Activated CD8-positive, alpha-beta memory T cell treated with anti-CD3 and anti-CD28 coated beads, Interleukin-2, amount 10 ng/mL, durations not matched to agents 7 days and 5 days (primary cell): Measurements from ENCODE around the gene ANLN. TPM values are rescaled to one million over a fixed set of nuclear protein-coding genes. Genes with fewer than 3 reads are reported as not detected.
"Not testable (repeated sequence)": the region's sequence is repeated elsewhere in the genome, so short reads cannot be mapped to it uniquely, and the experiment has no call there.

Experiments
- ATAC-seq: fragments of 150-1000 bp; cut with Tn5 transposase; one replicate; pipeline ENCODE4 v1.10.0; 2021; ENCODE audit warnings: moderate library complexity
- CTCF ChIA-PET: fragments of 350-600 bp; sonication (Branson Sonifier 250); formaldehyde crosslinking; loops from one replicate; lab custom pipeline; 2021; ENCODE audit warnings: antibody characterized with exemption; lab: Charles Lee
- DNase-seq: peaks from one replicate; pipeline ENCODE4 v3.0.0-alpha.2; 2020
- H3K27ac Mint-ChIP-seq: one replicate; pipeline ENCODE4 v1.8.0; 2021; ENCODE audit warnings: mild to moderate bottlenecking, mixed read lengths
- H3K27me3 Mint-ChIP-seq: one replicate; pipeline ENCODE4 v1.8.0; 2021; ENCODE audit warnings: mixed read lengths
- H3K36me3 Mint-ChIP-seq: one replicate; pipeline ENCODE4 v1.8.0; 2021; ENCODE audit warnings: mild to moderate bottlenecking, mixed read lengths
- H3K4me1 Mint-ChIP-seq: one replicate; pipeline ENCODE4 v1.8.0; 2021; ENCODE audit warnings: mixed read lengths
- H3K4me3 Mint-ChIP-seq: one replicate; pipeline ENCODE4 v1.8.0; 2021; ENCODE audit warnings: mild to moderate bottlenecking, moderate library complexity, mixed read lengths
- H3K9me3 Mint-ChIP-seq: one replicate; pipeline ENCODE4 v1.8.0; 2022; ENCODE audit warnings: low read depth, mixed read lengths
- total RNA-seq, 2 experiments: library from RNA; stranded (reverse); gene quantifications; one replicate each; pipeline ENCODE4 v1.2.3, GENCODE V29; 2021

ANLN gene
- total RNA-seq, 2 experiments from 2014 or later, result 75.2 to 98.8 TPM

- no peaks in the 10 kb centered on the region for H3K9me3 Mint-ChIP-seq
- peaks cover 2% of the 10 kb centered on the region for H3K4me1 Mint-ChIP-seq
- peaks cover 14% of the 10 kb centered on the region for H3K27me3 Mint-ChIP-seq
- H3K4me3 Mint-ChIP-seq, result no peak overlapping the region
- CTCF ChIA-PET, result interaction anchor here (0.9 to 1.3 kb wide), 3 partner anchors 202 to 884 kb away, joined by 3 to 4 read pairs (median 3); no protein-coding TSS in a partner anchor
- no peak for DNase-seq
- ATAC-seq, result no peak
- no peaks in the 10 kb centered on the region for H3K36me3 Mint-ChIP-seq
- no peak overlapping the region for H3K27ac Mint-ChIP-seq
Measured at GRCh38 chr7:36468370-36469101, 78.9 kb downstream of the ANLN start.

GRCh38 chr7:36469236-36469635, 79.6 kb downstream of the ANLN start:
- CTCF ChIA-PET, result interaction anchor here (0.7 to 1.3 kb wide), 5 partner anchors 18 to 883 kb away, joined by 3 to 4 read pairs (median 3); no protein-coding TSS in a partner anchor
- DNase-seq, result no peak
- Mint-ChIP-seq H3K36me3 (no peaks in the 10 kb centered on the region), H3K9me3 (no peaks in the 10 kb centered on the region), H3K27me3 (peaks cover 10% of the 10 kb centered on the region), H3K4me3 (no peak overlapping the region), H3K27ac (no peak overlapping the region), H3K4me1 (peaks cover 8% of the 10 kb centered on the region)
- no peak for ATAC-seq

GRCh38 chr7:36472141-36472729, 82.6 kb downstream of the ANLN start:
- Mint-ChIP-seq H3K9me3 (no peaks in the 10 kb centered on the region), H3K27ac (no peak overlapping the region), H3K27me3 (no peaks in the 10 kb centered on the region), H3K4me1 (peaks cover 19% of the 10 kb centered on the region), H3K4me3 (no peak overlapping the region), H3K36me3 (no peaks in the 10 kb centered on the region)
- CTCF ChIA-PET, result interaction anchor here (1.0 to 3.7 kb wide), 6 partner anchors 11 to 728 kb away, joined by 3 to 16 read pairs (median 4); no protein-coding TSS in a partner anchor
- DNase-seq (no peak), ATAC-seq (no peak)

GRCh38 chr7:36473454-36474282, 84.0 kb downstream of the ANLN start:
- no peaks in the 10 kb centered on the region for H3K36me3 Mint-ChIP-seq
- CTCF ChIA-PET, result interaction anchor here (1.1 to 3.7 kb wide), 9 partner anchors 13 to 727 kb away, joined by 3 to 17 read pairs (median 4); no protein-coding TSS in a partner anchor
- H3K4me3 Mint-ChIP-seq, result no peak overlapping the region
- peaks cover 19% of the 10 kb centered on the region for H3K4me1 Mint-ChIP-seq
- no peaks in the 10 kb centered on the region for H3K27me3 Mint-ChIP-seq
- no peak overlapping the region for H3K27ac Mint-ChIP-seq
- peak; percentile 52 for ATAC-seq
- DNase-seq, result peak; percentile 51
- no peaks in the 10 kb centered on the region for H3K9me3 Mint-ChIP-seq

GRCh38 chr7:36474283-36475010, 84.8 kb downstream of the ANLN start:
- CTCF ChIA-PET, result interaction anchor here (0.5 to 3.7 kb wide), 12 partner anchors 11 to 879 kb away, joined by 3 to 17 read pairs (median 4); no protein-coding TSS in a partner anchor
- Mint-ChIP-seq H3K9me3 (peaks cover 2% of the 10 kb centered on the region), H3K27ac (no peak overlapping the region), H3K4me1 (peaks cover 19% of the 10 kb centered on the region), H3K4me3 (no peak overlapping the region), H3K36me3 (peaks cover 5% of the 10 kb centered on the region), H3K27me3 (no peaks in the 10 kb centered on the region)
- ATAC-seq (peak; percentile 57), DNase-seq (peak; percentile 43)

- peaks cover 5% of the 10 kb centered on the region for H3K36me3 Mint-ChIP-seq
- CTCF ChIA-PET, result interaction anchor here (0.5 to 3.7 kb wide), 9 partner anchors 11 to 878 kb away, joined by 3 to 17 read pairs (median 4); no protein-coding TSS in a partner anchor
- no peaks in the 10 kb centered on the region for H3K27me3 Mint-ChIP-seq
- DNase-seq (no peak), ATAC-seq (no peak)
- no peak overlapping the region for H3K4me3 Mint-ChIP-seq
- no peak overlapping the region for H3K27ac Mint-ChIP-seq
- peaks cover 6% of the 10 kb centered on the region for H3K9me3 Mint-ChIP-seq
- peaks cover 19% of the 10 kb centered on the region for H3K4me1 Mint-ChIP-seq
Measured at GRCh38 chr7:36475011-36475342, 85.3 kb downstream of the ANLN start.

GRCh38 chr7:36475381-36475780, 85.7 kb downstream of the ANLN start:
- Mint-ChIP-seq H3K4me1 (peaks cover 19% of the 10 kb centered on the region), H3K4me3 (no peak overlapping the region), H3K27ac (no peak overlapping the region), H3K9me3 (peaks cover 6% of the 10 kb centered on the region), H3K27me3 (no peaks in the 10 kb centered on the region), H3K36me3 (peaks cover 7% of the 10 kb centered on the region)
- ATAC-seq (no peak), DNase-seq (no peak)
- CTCF ChIA-PET, result interaction anchor here (1.1 to 3.7 kb wide), 7 partner anchors 10 to 878 kb away, joined by 3 to 17 read pairs (median 4); no protein-coding TSS in a partner anchor

- H3K4me3 Mint-ChIP-seq, result no peak overlapping the region
- H3K27me3 Mint-ChIP-seq, result peaks cover 3% of the 10 kb centered on the region
- H3K9me3 Mint-ChIP-seq, result peaks cover 9% of the 10 kb centered on the region
- H3K4me1 Mint-ChIP-seq, result peaks cover 17% of the 10 kb centered on the region
- DNase-seq (no peak), ATAC-seq (no peak)
- H3K27ac Mint-ChIP-seq, result no peak overlapping the region
- H3K36me3 Mint-ChIP-seq, result peaks cover 15% of the 10 kb centered on the region
- CTCF ChIA-PET, result interaction anchor here (0.6 to 1.6 kb wide), 4 partner anchors 11 to 573 kb away, joined by 3 to 4 read pairs (median 3); no protein-coding TSS in a partner anchor
Measured at GRCh38 chr7:36478745-36479144, 89.1 kb downstream of the ANLN start.

GRCh38 chr7:36483853-36484252, 94.2 kb downstream of the ANLN start:
- H3K36me3 Mint-ChIP-seq, result peaks cover 14% of the 10 kb centered on the region
- H3K4me3 Mint-ChIP-seq, H3K9me3 Mint-ChIP-seq, H3K27me3 Mint-ChIP-seq, H3K27ac Mint-ChIP-seq, H3K4me1 Mint-ChIP-seq, CTCF ChIA-PET, ATAC-seq, DNase-seq: not testable (repeated sequence)

- ATAC-seq (no peak), DNase-seq (no peak)
- CTCF ChIA-PET, result interaction anchor here (1.2 to 6.5 kb wide), 2 partner anchors 698 to 717 kb away, joined by 3 to 87 read pairs; no protein-coding TSS in a partner anchor
- no peak overlapping the region for H3K27ac Mint-ChIP-seq
- H3K9me3 Mint-ChIP-seq, result peaks cover 7% of the 10 kb centered on the region
- no peak overlapping the region for H3K4me3 Mint-ChIP-seq
- H3K27me3 Mint-ChIP-seq, result peaks cover 3% of the 10 kb centered on the region
- H3K4me1 Mint-ChIP-seq, result peaks cover 2% of the 10 kb centered on the region
- H3K36me3 Mint-ChIP-seq, result peaks cover 10% of the 10 kb centered on the region
Measured at GRCh38 chr7:36484265-36484664, 94.6 kb downstream of the ANLN start.

- CTCF ChIA-PET, result interaction anchor here (1.4 to 6.5 kb wide), 6 partner anchors 11 to 714 kb away, joined by 4 to 87 read pairs (median 15); no protein-coding TSS in a partner anchor
- peaks cover 2% of the 10 kb centered on the region for H3K4me1 Mint-ChIP-seq
- H3K36me3 Mint-ChIP-seq, result peaks cover 5% of the 10 kb centered on the region
- peaks cover 3% of the 10 kb centered on the region for H3K27me3 Mint-ChIP-seq
- H3K4me3 Mint-ChIP-seq, result no peak overlapping the region
- ATAC-seq, result no peak
- peaks cover 3% of the 10 kb centered on the region for H3K9me3 Mint-ChIP-seq
- no peak for DNase-seq
- no peak overlapping the region for H3K27ac Mint-ChIP-seq
Measured at GRCh38 chr7:36486336-36486735, 96.7 kb downstream of the ANLN start.

GRCh38 chr7:36487756-36488336, 98.2 kb downstream of the ANLN start:
- DNase-seq (peak; percentile 57), ATAC-seq (peak; percentile 70)
- CTCF ChIA-PET, result interaction anchor here (0.6 to 6.5 kb wide), 39 partner anchors 10 to 873 kb away, joined by 3 to 87 read pairs (median 4); partner anchors contain the start of gene AOAH
- H3K4me1 Mint-ChIP-seq, result peaks cover 2% of the 10 kb centered on the region
- H3K27me3 Mint-ChIP-seq, result peaks cover 3% of the 10 kb centered on the region
- H3K9me3 Mint-ChIP-seq, result no peaks in the 10 kb centered on the region
- no peak overlapping the region for H3K27ac Mint-ChIP-seq
- no peaks in the 10 kb centered on the region for H3K36me3 Mint-ChIP-seq
- H3K4me3 Mint-ChIP-seq, result no peak overlapping the region
